Measurements from ENCODE around the gene HDAC4. TPM values are rescaled to one million over a fixed set of nuclear protein-coding genes. Genes with fewer than 3 reads are reported as not detected.

HDAC4 gene
- total and polyA plus RNA-seq, 2 donors (not counting 1 experiment from before 2014, with no cell fraction given) = 13.5 to 46.0 TPM

DNA sequence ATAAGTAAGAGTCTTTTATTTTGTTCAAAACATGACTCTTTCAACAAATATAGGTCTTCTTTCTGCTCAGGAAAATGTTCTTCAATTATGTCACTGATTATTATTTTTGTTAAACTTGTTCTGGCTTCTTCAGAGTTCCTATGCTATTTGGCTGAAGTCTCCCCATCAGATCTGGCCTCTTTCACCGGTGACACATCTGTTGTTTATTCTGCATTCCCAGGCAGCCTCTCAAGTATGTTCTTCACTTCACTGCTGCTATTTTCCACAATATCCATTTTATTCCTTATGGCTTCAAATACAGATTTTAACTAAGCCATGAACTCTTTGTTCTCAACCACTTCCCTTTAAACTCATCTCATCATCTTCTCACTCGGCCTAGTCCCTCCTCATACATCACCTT is 45.7 kb downstream of the HDAC4 start:
- H3K4me1 ChIP-seq (ENCODE audit: control insufficient read depth in 2 of 2, insufficient read depth in 2 of 2, low read length in 2 of 2) = no peaks in the 10 kb centered on the region
- Mint-ChIP-seq H3K27ac (no peak overlapping the region), H3K9me3 (ENCODE audit: insufficient read depth) (peaks cover 6% of the 10 kb centered on the region), H3K27me3 (no peaks in the 10 kb centered on the region), H3K4me1 (no peaks in the 10 kb centered on the region), H3K4me3 (no peak overlapping the region)
- H3K27ac ChIP-seq (ENCODE audit: low read length in 2 of 2) = no peak overlapping the region
- CTCF ChIA-PET = no interaction called here
- peaks cover 3% of the 10 kb centered on the region for H4K20me1 ChIP-seq (ENCODE audit: control insufficient read depth, insufficient read depth, low read length, poor library complexity, severe bottlenecking)
- POLR2A ChIA-PET = no interaction called here
- H3K9ac ChIP-seq (ENCODE audit: low read length) = no peak overlapping the region
- no peaks in the 10 kb centered on the region for H3K27me3 ChIP-seq (replicated peaks in 1 of 4; ENCODE audit: control extremely low read depth in 1 of 4, control insufficient read depth in 3 of 4, insufficient read depth in 4 of 4, low read length in 3 of 4)
- 61% methylated on average over 2 of the region's 2 CpGs for WGBS (ENCODE audit: insufficient coverage)
- intact Hi-C loops (cut with micrococcal nuclease) = no loop called here
- ATAC-seq (ENCODE audit: low read depth) (no peak), DNase-seq (no peak)
- H3K4me2 ChIP-seq (replicated peaks; ENCODE audit: low read depth, low read length, poor library complexity, severe bottlenecking) = no peak overlapping the region
- H3K36me3 ChIP-seq (replicated peaks in 1 of 2; ENCODE audit: control extremely low read depth in 1 of 2, control insufficient read depth in 1 of 2, extremely low read depth in 1 of 2, insufficient read depth in 2 of 2, low read length in 1 of 2) = peaks cover 0 to 5% of the 10 kb centered on the region in 2 experiments
- no peak overlapping the region for H2AFZ ChIP-seq (ENCODE audit: insufficient read depth, low read depth, low read length, poor library complexity, severe bottlenecking)
- peaks cover 16% of the 10 kb centered on the region for H3K79me2 ChIP-seq (ENCODE audit: control insufficient read depth, insufficient read depth, low read length)
- peaks cover 0 to 11% (median 4%) of the 10 kb centered on the region in 3 donors for H3K9me3 ChIP-seq (ENCODE audit: control extremely low read depth in 1 of 3, control insufficient read depth in 2 of 3, insufficient read depth in 1 of 3, low read length in 2 of 3)
- TF ChIP-seq EZH2 (IDR thresholded peaks at IDR 0.05; ENCODE audit: borderline replicate concordance, insufficient read depth, low read depth, low read length, poor library complexity, severe bottlenecking) = no peak
- TF ChIP-seq, protein P1, sequence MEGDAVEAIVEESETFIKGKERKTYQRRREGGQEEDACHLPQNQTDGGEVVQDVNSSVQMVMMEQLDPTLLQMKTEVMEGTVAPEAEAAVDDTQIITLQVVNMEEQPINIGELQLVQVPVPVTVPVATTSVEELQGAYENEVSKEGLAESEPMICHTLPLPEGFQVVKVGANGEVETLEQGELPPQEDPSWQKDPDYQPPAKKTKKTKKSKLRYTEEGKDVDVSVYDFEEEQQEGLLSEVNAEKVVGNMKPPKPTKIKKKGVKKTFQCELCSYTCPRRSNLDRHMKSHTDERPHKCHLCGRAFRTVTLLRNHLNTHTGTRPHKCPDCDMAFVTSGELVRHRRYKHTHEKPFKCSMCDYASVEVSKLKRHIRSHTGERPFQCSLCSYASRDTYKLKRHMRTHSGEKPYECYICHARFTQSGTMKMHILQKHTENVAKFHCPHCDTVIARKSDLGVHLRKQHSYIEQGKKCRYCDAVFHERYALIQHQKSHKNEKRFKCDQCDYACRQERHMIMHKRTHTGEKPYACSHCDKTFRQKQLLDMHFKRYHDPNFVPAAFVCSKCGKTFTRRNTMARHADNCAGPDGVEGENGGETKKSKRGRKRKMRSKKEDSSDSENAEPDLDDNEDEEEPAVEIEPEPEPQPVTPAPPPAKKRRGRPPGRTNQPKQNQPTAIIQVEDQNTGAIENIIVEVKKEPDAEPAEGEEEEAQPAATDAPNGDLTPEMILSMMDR (IDR thresholded peaks at IDR 0.05) = no peak
- H3K4me3 ChIP-seq (ENCODE audit: control extremely low read depth in 1 of 5, extremely low read depth in 1 of 5, insufficient read depth in 1 of 5, low read depth in 2 of 5, low read length in 4 of 5) = no peak overlapping the region

DNA sequence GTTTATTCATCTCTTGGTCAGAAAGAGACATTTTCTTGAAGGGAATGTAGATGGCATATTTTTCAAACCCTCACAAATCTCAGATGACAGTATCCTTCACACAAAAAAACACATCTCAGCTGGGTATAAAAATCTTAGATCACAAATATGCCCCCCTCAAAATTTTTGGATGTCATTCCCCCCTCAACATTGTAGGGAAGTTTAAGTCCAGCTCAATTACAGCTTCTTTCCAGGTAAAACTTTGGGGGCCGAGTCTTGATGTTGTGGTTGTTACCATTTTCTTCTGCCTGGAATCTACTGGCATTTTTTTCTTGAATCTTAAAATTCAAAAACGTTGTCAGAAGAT is 46.1 kb downstream of the HDAC4 start:
- ChIA-PET CTCF (no interaction called here), POLR2A (no interaction called here)
- Histone ChIP-seq H3K9me3 (ENCODE audit: control extremely low read depth in 1 of 3, control insufficient read depth in 2 of 3, insufficient read depth in 1 of 3, low read length in 2 of 3) (peaks cover 0 to 11% (median 4%) of the 10 kb centered on the region in 3 donors), H3K27ac (ENCODE audit: low read length in 2 of 2) (no peak overlapping the region), H3K79me2 (ENCODE audit: control insufficient read depth, insufficient read depth, low read length) (peaks cover 14% of the 10 kb centered on the region), H3K4me1 (ENCODE audit: control insufficient read depth in 2 of 2, insufficient read depth in 2 of 2, low read length in 2 of 2) (no peaks in the 10 kb centered on the region), H3K27me3 (replicated peaks in 1 of 4; ENCODE audit: control extremely low read depth in 1 of 4, control insufficient read depth in 3 of 4, insufficient read depth in 4 of 4, low read length in 3 of 4) (no peaks in the 10 kb centered on the region), H2AFZ (ENCODE audit: insufficient read depth, low read depth, low read length, poor library complexity, severe bottlenecking) (no peak overlapping the region), H4K20me1 (ENCODE audit: control insufficient read depth, insufficient read depth, low read length, poor library complexity, severe bottlenecking) (no peaks in the 10 kb centered on the region), H3K4me3 (ENCODE audit: control extremely low read depth in 1 of 5, extremely low read depth in 1 of 5, insufficient read depth in 1 of 5, low read depth in 2 of 5, low read length in 4 of 5) (no peak overlapping the region), H3K9ac (ENCODE audit: low read length) (no peak overlapping the region), H3K4me2 (replicated peaks; ENCODE audit: low read depth, low read length, poor library complexity, severe bottlenecking) (no peak overlapping the region), H3K36me3 (replicated peaks in 1 of 2; ENCODE audit: control extremely low read depth in 1 of 2, control insufficient read depth in 1 of 2, extremely low read depth in 1 of 2, insufficient read depth in 2 of 2, low read length in 1 of 2) (peaks cover 0 to 5% of the 10 kb centered on the region in 2 experiments)
- H3K9me3 Mint-ChIP-seq (ENCODE audit: insufficient read depth) = peaks cover 6% of the 10 kb centered on the region
- no peaks in the 10 kb centered on the region for H3K27me3 Mint-ChIP-seq
- intact Hi-C loops (cut with micrococcal nuclease) = no loop called here
- H3K27ac Mint-ChIP-seq = no peak overlapping the region
- H3K4me3 Mint-ChIP-seq = no peak overlapping the region
- ATAC-seq (ENCODE audit: low read depth) (no peak), DNase-seq (no peak)
- WGBS (ENCODE audit: insufficient coverage) = no CpG with 5 or more reads among the region's 2 CpGs
- H3K4me1 Mint-ChIP-seq = no peaks in the 10 kb centered on the region
- TF ChIP-seq, protein P1 (IDR thresholded peaks at IDR 0.05) = no peak
